IPS DF 19.7 (cell line): ENCODE data around the gene ANKS1A.
"Not testable (repeated sequence)": the region's sequence is repeated elsewhere in the genome, so short reads cannot be mapped to it uniquely, and the experiment has no call there.

Experiments
- DNase-seq: peaks from one replicate; pipeline ENCODE4 v3.0.0-alpha.2; 2013; ENCODE audit warnings: low read depth, low spot score

The ANKS1A gene

GRCh38 chr6:34990971-34991560 lies 102.0 kb downstream of the ANKS1A start:
- no peak for DNase-seq

- no peak for DNase-seq
Observed at GRCh38 chr6:34992376-34992775, 103.3 kb downstream of the ANKS1A start.

GRCh38 chr6:34993213-34993612 lies 104.2 kb downstream of the ANKS1A start:
- DNase-seq, result no peak

GRCh38 chr6:34994693-34995092 lies 105.6 kb downstream of the ANKS1A start:
- no peak for DNase-seq

GRCh38 chr6:34998417-34998816 lies 109.4 kb downstream of the ANKS1A start:
- not testable (repeated sequence) for DNase-seq

GRCh38 chr6:34999153-34999552 lies 110.1 kb downstream of the ANKS1A start:
- not testable (repeated sequence) for DNase-seq

- DNase-seq, result not testable (repeated sequence)
Observed at GRCh38 chr6:34999962-35000361, 110.9 kb downstream of the ANKS1A start.

- DNase-seq, result not testable (repeated sequence)
Observed at GRCh38 chr6:35001349-35001748, 112.3 kb downstream of the ANKS1A start.

- not testable (repeated sequence) for DNase-seq
Observed at GRCh38 chr6:35003886-35004530, 115.0 kb downstream of the ANKS1A start.

- DNase-seq, result no peak
Observed at GRCh38 chr6:35007016-35007415, 118.0 kb downstream of the ANKS1A start.

GRCh38 chr6:35008858-35009257 lies 119.8 kb downstream of the ANKS1A start:
- DNase-seq, result no peak

GRCh38 chr6:35011096-35012041 lies 122.3 kb downstream of the ANKS1A start:
- no peak for DNase-seq

- no peak for DNase-seq
Observed at GRCh38 chr6:35013701-35014100, 124.6 kb downstream of the ANKS1A start.

- no peak for DNase-seq
Observed at GRCh38 chr6:35014341-35014740, 125.3 kb downstream of the ANKS1A start.

- DNase-seq, result no peak
Observed at GRCh38 chr6:35014786-35015185, 125.7 kb downstream of the ANKS1A start.

GRCh38 chr6:35015476-35015875 lies 126.4 kb downstream of the ANKS1A start:
- no peak for DNase-seq

- no peak for DNase-seq
Observed at GRCh38 chr6:35015996-35016395, 126.9 kb downstream of the ANKS1A start.

- no peak for DNase-seq
Observed at GRCh38 chr6:35016502-35017321, 127.7 kb downstream of the ANKS1A start.

- no peak for DNase-seq
Observed at GRCh38 chr6:35017411-35018181, 128.5 kb downstream of the ANKS1A start.

- DNase-seq, result no peak
Observed at GRCh38 chr6:35018182-35018519, 129.1 kb downstream of the ANKS1A start.

- no peak for DNase-seq
Observed at GRCh38 chr6:35018746-35019145, 129.7 kb downstream of the ANKS1A start.
